DND-41 (cell line): ENCODE measurements around the gene FNBP1.

ENCODE experiments used
- ATAC-seq: fragments of 200-7000 bp; cut with Tn5 transposase; 3 replicates; pipeline ENCODE4 v1.9.1; 2021; ENCODE audit warnings: low read depth; ENCODE audit not compliant: insufficient read depth
- DNase-seq: peaks from one replicate; pipeline ENCODE4 v3.0.0-alpha.2; 2020
- H2AFZ ChIP-seq: 2 replicates; pipeline ENCODE4 v1.6.0; 2012; ENCODE audit warnings: low read depth, low read length
- H3K27ac ChIP-seq: 2 replicates; pipeline ENCODE4 v1.5.1; 2012; ENCODE audit warnings: low read length, inconsistent platforms
- H3K27me3 ChIP-seq: fragments of 200-600 bp; sonication (generic); 2 replicates; pipeline ENCODE4 v1.6.0; 2012; ENCODE audit warnings: low read length, mild to moderate bottlenecking, inconsistent platforms; ENCODE audit not compliant: insufficient read depth, poor library complexity
- H3K36me3 ChIP-seq: 2 replicates; pipeline ENCODE4 v1.5.1; 2012; ENCODE audit warnings: low read length, inconsistent platforms; ENCODE audit not compliant: insufficient read depth
- H3K4me1 ChIP-seq: 2 replicates; pipeline ENCODE4 v1.5.1; 2012; ENCODE audit warnings: mild to moderate bottlenecking, low read length; ENCODE audit not compliant: insufficient read depth
- H3K4me2 ChIP-seq: 2 replicates; pipeline ENCODE4 v1.6.0; 2012; ENCODE audit warnings: mild to moderate bottlenecking, moderate library complexity, low read length, inconsistent platforms; ENCODE audit not compliant: insufficient read depth
- H3K4me3 ChIP-seq, 2 experiments: fragments of 200-600 bp in 1 of 2; shearing (Covaris generic) in 1 of 2; 2 replicates each; pipeline ENCODE4 v1.5.1; 2012 to 2016; ENCODE audit warnings: inconsistent platforms in 2 of 2, low read length in 2 of 2, mild to moderate bottlenecking in 2 of 2, low read depth in 1 of 2, moderate library complexity in 1 of 2
- H3K79me2 ChIP-seq: 2 replicates; pipeline ENCODE4 v1.6.0; 2012; ENCODE audit warnings: low read length, inconsistent platforms; ENCODE audit not compliant: insufficient read depth
- H3K9ac ChIP-seq: 2 replicates; pipeline ENCODE4 v1.6.0; 2012; ENCODE audit warnings: low read depth, mild to moderate bottlenecking, inconsistent platforms, low read length, moderate library complexity
- H3K9me3 ChIP-seq: 2 replicates; pipeline ENCODE4 v1.5.1; 2012; ENCODE audit warnings: low read length, moderate library complexity, mild to moderate bottlenecking, inconsistent platforms; ENCODE audit not compliant: insufficient read depth, severe bottlenecking
- H4K20me1 ChIP-seq: 2 replicates; pipeline ENCODE4 v1.6.0; 2012; ENCODE audit warnings: low read length; ENCODE audit not compliant: insufficient read depth
- CTCF ChIP-seq: IDR thresholded peaks from 2 replicates; pipeline ENCODE4 v1.5.1; 2012; ENCODE audit warnings: borderline replicate concordance, low read length, moderate library complexity, mild to moderate bottlenecking; ENCODE audit not compliant: poor library complexity, severe bottlenecking; ENCODE audit errors: extremely low read depth
- EZH2 ChIP-seq: IDR thresholded peaks from 3 replicates; pipeline ENCODE4 v1.6.1; 2012; ENCODE audit warnings: borderline replicate concordance, low read depth, mild to moderate bottlenecking, moderate library complexity, low read length, inconsistent platforms; ENCODE audit not compliant: severe bottlenecking

FNBP1 gene

DNA sequence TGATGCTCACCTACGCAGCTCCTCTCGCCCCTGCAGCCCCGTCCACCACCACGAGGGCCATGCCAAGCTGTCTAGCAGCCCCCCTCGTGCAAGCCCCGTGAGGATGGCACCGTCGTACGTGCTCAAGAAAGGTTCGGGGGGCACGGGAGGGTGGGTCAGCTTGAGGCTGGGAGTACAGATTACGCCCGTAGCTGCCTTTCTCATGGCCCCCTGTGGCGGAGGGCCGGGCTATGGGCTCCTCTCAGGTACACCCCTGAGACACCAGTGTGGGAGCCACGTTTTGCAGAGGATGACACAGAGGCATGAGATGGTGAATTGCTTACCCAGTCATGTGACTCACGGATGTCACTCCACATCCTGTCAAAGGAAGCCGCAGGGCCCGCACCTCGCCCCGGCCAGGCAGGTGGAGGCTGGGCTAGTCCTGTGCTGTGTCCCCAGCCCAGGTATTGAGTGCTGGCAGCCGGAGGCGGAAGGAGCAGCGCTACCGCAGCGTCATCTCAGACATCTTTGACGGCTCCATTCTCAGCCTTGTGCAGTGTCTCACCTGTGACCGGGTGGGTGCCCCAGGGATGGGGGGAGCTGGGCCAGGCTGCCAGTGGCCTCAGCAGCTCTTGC, 174.0 kb downstream of the FNBP1 start:
- DNase-seq (no peak), ATAC-seq (peak; percentile 33)
- Histone ChIP-seq H3K4me1 (peaks cover 2% of the 10 kb centered on the region; the same call in 1 of the 2 replicates), H3K27me3 (no peaks in the 10 kb centered on the region), H2AFZ (no peak overlapping the region), H4K20me1 (no peaks in the 10 kb centered on the region), H3K4me2 (no peak overlapping the region), H3K79me2 (no peaks in the 10 kb centered on the region), H3K9ac (no peak overlapping the region), H3K36me3 (peaks cover 41% of the 10 kb centered on the region), H3K9me3 (no peaks in the 10 kb centered on the region), H3K4me3 (no peak overlapping the region), H3K27ac (no peak overlapping the region)
- TF ChIP-seq CTCF (no peak), EZH2 (no peak)

- Histone ChIP-seq H3K27me3 (no peaks in the 10 kb centered on the region), H3K9me3 (no peaks in the 10 kb centered on the region), H3K36me3 (peaks cover 34% of the 10 kb centered on the region), H3K79me2 (no peaks in the 10 kb centered on the region), H3K4me1 (peaks cover 9% of the 10 kb centered on the region), H3K4me2 (no peak overlapping the region), H3K4me3 (no peak overlapping the region), H3K9ac (no peak overlapping the region), H4K20me1 (no peaks in the 10 kb centered on the region), H3K27ac (no peak overlapping the region), H2AFZ (no peak overlapping the region)
- no peak for DNase-seq
- TF ChIP-seq CTCF (no peak), EZH2 (no peak)
- ATAC-seq, result no peak
Measured at GRCh38 chr9:129868023-129868871, 174.7 kb downstream of the FNBP1 start.

- TF ChIP-seq CTCF (peak; percentile 33), EZH2 (no peak)
- H2AFZ ChIP-seq, result no peak overlapping the region
- no peaks in the 10 kb centered on the region for H3K27me3 ChIP-seq
- no peaks in the 10 kb centered on the region for H3K9me3 ChIP-seq
- no peak for ATAC-seq
- no peak overlapping the region for H3K4me2 ChIP-seq
- peaks cover 18% of the 10 kb centered on the region for H3K4me1 ChIP-seq
- peaks cover 34% of the 10 kb centered on the region for H3K36me3 ChIP-seq
- H3K27ac ChIP-seq, result peak overlapping the region; percentile 20; the same call in 1 of the 2 replicates
- H3K79me2 ChIP-seq, result no peaks in the 10 kb centered on the region
- H3K9ac ChIP-seq, result no peak overlapping the region
- no peak overlapping the region for H3K4me3 ChIP-seq
- DNase-seq, result peak; percentile 38
- H4K20me1 ChIP-seq, result no peaks in the 10 kb centered on the region
Measured at GRCh38 chr9:129867136-129868022, 175.6 kb downstream of the FNBP1 start.
